IgD-negative memory B cell (primary cell): ENCODE results near the gene SLC5A11. TPM values are rescaled to one million over a fixed set of nuclear protein-coding genes. Genes with fewer than 3 reads are reported as not detected.
"Not testable (repeated sequence)": the region's sequence is repeated elsewhere in the genome, so short reads cannot be mapped to it uniquely, and the experiment has no call there.

ENCODE experiments used
- H3K27ac Mint-ChIP-seq, 3 donors: one replicate each; pipeline ENCODE4 v1.8.0; 2020 to 2022; ENCODE audit warnings: mild to moderate bottlenecking in 3 of 3, mixed read lengths in 3 of 3, moderate library complexity in 1 of 3
- H3K27me3 Mint-ChIP-seq: one replicate; pipeline ENCODE4 v1.8.0; 2021; ENCODE audit warnings: mixed read lengths
- H3K36me3 Mint-ChIP-seq: one replicate; pipeline ENCODE4 v1.8.0; 2020; ENCODE audit warnings: mild to moderate bottlenecking, mixed read lengths
- H3K4me1 Mint-ChIP-seq, 3 donors: one replicate each; pipeline ENCODE4 v1.8.0; 2020 to 2022; ENCODE audit warnings: mixed read lengths in 3 of 3, mild to moderate bottlenecking in 1 of 3
- H3K4me3 Mint-ChIP-seq, 4 donors: one replicate each; pipeline ENCODE4 v1.8.0; 2020 to 2022; ENCODE audit warnings: mild to moderate bottlenecking in 4 of 4, mixed read lengths in 4 of 4, moderate library complexity in 3 of 4
- H3K9me3 Mint-ChIP-seq, 3 donors: one replicate each; pipeline ENCODE4 v1.8.0; 2020 to 2021; ENCODE audit warnings: mixed read lengths in 3 of 3, mild to moderate bottlenecking in 1 of 3
- polyA plus RNA-seq: library from polyadenylated mRNA; unstranded; fragments of 300-500 nt; fragmentation: Illumina TruSeq; gene quantifications from one replicate; pipeline ENCODE4 v1.2.3, GENCODE V29; 2021

SLC5A11 gene
- polyA plus RNA-seq, 1 donor from 2014 or later, result 0.13 TPM

DNA sequence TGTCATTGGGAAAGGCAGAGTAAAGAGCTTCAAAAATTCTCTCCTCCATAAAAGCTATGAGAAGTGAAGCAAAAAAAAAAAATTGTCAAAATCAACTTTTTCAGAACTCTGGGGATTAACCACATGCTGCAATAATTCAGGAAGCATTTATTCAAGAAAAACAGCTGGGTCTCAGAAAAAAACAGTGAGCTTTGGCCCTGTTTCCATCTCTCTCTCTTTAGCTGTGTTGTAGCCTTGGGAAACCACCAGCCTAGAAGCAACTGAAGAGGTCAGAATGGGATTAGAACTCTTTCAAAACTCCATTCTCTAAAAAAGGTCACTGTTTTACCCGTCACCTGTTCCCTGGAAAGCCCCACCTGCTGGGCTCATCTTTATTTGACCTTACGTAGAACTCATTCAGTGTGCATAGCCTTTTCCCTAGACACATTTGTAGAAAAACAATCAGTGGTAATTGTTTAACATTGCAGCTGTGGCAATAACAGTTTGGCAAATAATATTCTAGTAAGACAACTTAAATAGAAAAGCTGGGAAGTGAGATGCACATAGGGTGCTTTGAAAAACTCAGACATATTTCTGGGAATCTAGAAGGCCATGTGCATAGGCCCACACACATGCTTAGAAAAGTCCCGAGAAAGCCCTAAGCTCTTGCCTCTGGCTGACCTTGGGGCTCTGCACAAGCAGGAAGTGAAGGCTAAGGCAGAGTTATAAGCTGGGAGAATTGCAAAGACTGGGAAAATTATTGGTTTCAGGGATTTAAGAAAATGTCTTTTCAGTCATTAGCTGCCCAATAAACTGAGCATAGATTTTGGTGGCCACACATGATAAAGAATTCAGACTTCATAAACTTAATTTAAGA is 18.0 kb downstream of the SLC5A11 start:
- H3K36me3 Mint-ChIP-seq, result peaks cover 5% of the 10 kb centered on the region
- no peak overlapping the region for H3K4me3 Mint-ChIP-seq
- H3K4me1 Mint-ChIP-seq, result no peaks in the 10 kb centered on the region
- H3K27ac Mint-ChIP-seq, result peak overlapping the region in 1 of 3 donors; percentile 13
- H3K9me3 Mint-ChIP-seq, result peaks cover 3 to 10% (median 10%) of the 10 kb centered on the region in 3 donors
- H3K27me3 Mint-ChIP-seq, result peaks cover 5% of the 10 kb centered on the region

GRCh38 chr16:24869033-24869432 is 23.3 kb downstream of the SLC5A11 start:
- H3K27ac Mint-ChIP-seq, result no peak overlapping the region
- no peak overlapping the region for H3K4me3 Mint-ChIP-seq
- H3K36me3 Mint-ChIP-seq, result peaks cover 5% of the 10 kb centered on the region
- H3K9me3 Mint-ChIP-seq, result peaks cover 2 to 5% (median 4%) of the 10 kb centered on the region in 3 donors
- H3K4me1 Mint-ChIP-seq, result peaks cover 0 to 2% (median 0%) of the 10 kb centered on the region in 3 donors
- no peaks in the 10 kb centered on the region for H3K27me3 Mint-ChIP-seq

- Mint-ChIP-seq H3K27me3 (peaks cover 10% of the 10 kb centered on the region), H3K4me3 (no peak overlapping the region), H3K36me3 (no peaks in the 10 kb centered on the region), H3K4me1 (peaks cover 0 to 2% (median 0%) of the 10 kb centered on the region in 3 donors), H3K27ac (no peak overlapping the region), H3K9me3 (peaks cover 0 to 2% (median 0%) of the 10 kb centered on the region in 3 donors)
These were observed 26.1 kb downstream of the SLC5A11 start for GRCh38 chr16:24871891-24872290.

DNA sequence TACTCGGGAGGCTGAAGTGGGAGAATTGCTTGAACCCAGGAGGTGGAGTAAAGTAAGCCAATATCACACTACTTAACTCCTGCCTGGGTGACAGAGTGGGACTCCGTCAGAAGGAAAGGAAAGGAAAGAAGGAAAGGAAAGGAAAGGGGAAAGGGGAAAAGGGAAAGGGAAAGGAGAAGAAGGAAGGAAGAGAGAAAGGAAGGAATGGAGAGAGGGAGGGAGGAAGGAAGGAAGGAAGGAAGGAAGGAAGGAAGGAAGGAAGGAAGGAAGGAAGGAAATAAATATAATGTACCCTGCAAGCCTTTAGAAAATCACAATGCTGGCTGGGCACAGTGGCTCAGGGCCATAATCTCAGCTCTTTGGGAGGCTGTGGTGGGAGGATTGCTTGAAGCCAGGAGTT is 27.3 kb downstream of the SLC5A11 start:
- Mint-ChIP-seq H3K4me3 (no peak overlapping the region), H3K4me1 (peaks cover 0 to 2% (median 0%) of the 10 kb centered on the region in 3 donors), H3K27me3 (peaks cover 10% of the 10 kb centered on the region), H3K9me3 (peaks cover 0 to 2% (median 0%) of the 10 kb centered on the region in 3 donors), H3K27ac (no peak overlapping the region), H3K36me3 (no peaks in the 10 kb centered on the region)

GRCh38 chr16:24875466-24875865 is 29.7 kb downstream of the SLC5A11 start:
- Mint-ChIP-seq H3K27ac (no peak overlapping the region), H3K27me3 (peaks cover 10% of the 10 kb centered on the region), H3K4me3 (no peak overlapping the region), H3K36me3 (no peaks in the 10 kb centered on the region), H3K4me1 (peaks cover 0 to 2% (median 0%) of the 10 kb centered on the region in 3 donors), H3K9me3 (peaks cover 0 to 4% (median 2%) of the 10 kb centered on the region in 3 donors)

GRCh38 chr16:24876231-24876630 is 30.5 kb downstream of the SLC5A11 start:
- Mint-ChIP-seq H3K9me3 (peaks cover 0 to 4% (median 2%) of the 10 kb centered on the region in 3 donors), H3K4me1 (no peaks in the 10 kb centered on the region), H3K27ac (no peak overlapping the region), H3K27me3 (peaks cover 10% of the 10 kb centered on the region), H3K4me3 (no peak overlapping the region), H3K36me3 (no peaks in the 10 kb centered on the region)

GRCh38 chr16:24879684-24880083 is 33.9 kb downstream of the SLC5A11 start:
- no peak overlapping the region for H3K27ac Mint-ChIP-seq
- H3K4me1 Mint-ChIP-seq, result no peaks in the 10 kb centered on the region
- peaks cover 0 to 4% (median 0%) of the 10 kb centered on the region in 3 donors for H3K9me3 Mint-ChIP-seq
- peaks cover 10% of the 10 kb centered on the region for H3K27me3 Mint-ChIP-seq
- no peak overlapping the region for H3K4me3 Mint-ChIP-seq
- no peaks in the 10 kb centered on the region for H3K36me3 Mint-ChIP-seq

GRCh38 chr16:24883714-24884151 is 38.0 kb downstream of the SLC5A11 start:
- H3K36me3 Mint-ChIP-seq, result no peaks in the 10 kb centered on the region
- H3K27ac Mint-ChIP-seq, result no peak overlapping the region
- H3K4me3 Mint-ChIP-seq, result no peak overlapping the region
- no peaks in the 10 kb centered on the region for H3K27me3 Mint-ChIP-seq
- H3K9me3 Mint-ChIP-seq, result peaks cover 0 to 4% (median 0%) of the 10 kb centered on the region in 3 donors
- H3K4me1 Mint-ChIP-seq, result no peaks in the 10 kb centered on the region

- Mint-ChIP-seq H3K36me3 (no peaks in the 10 kb centered on the region), H3K27ac (no peak overlapping the region), H3K4me3 (no peak overlapping the region), H3K4me1 (no peaks in the 10 kb centered on the region), H3K9me3 (no peaks in the 10 kb centered on the region), H3K27me3 (no peaks in the 10 kb centered on the region)
These were observed 41.7 kb downstream of the SLC5A11 start for GRCh38 chr16:24887472-24887871.

- H3K36me3 Mint-ChIP-seq, result no peaks in the 10 kb centered on the region
- no peak overlapping the region for H3K4me3 Mint-ChIP-seq
- H3K27ac Mint-ChIP-seq, result no peak overlapping the region
- no peaks in the 10 kb centered on the region for H3K4me1 Mint-ChIP-seq
- H3K9me3 Mint-ChIP-seq, result no peaks in the 10 kb centered on the region
- H3K27me3 Mint-ChIP-seq, result no peaks in the 10 kb centered on the region
These were observed 45.0 kb downstream of the SLC5A11 start for GRCh38 chr16:24890746-24891145.

DNA sequence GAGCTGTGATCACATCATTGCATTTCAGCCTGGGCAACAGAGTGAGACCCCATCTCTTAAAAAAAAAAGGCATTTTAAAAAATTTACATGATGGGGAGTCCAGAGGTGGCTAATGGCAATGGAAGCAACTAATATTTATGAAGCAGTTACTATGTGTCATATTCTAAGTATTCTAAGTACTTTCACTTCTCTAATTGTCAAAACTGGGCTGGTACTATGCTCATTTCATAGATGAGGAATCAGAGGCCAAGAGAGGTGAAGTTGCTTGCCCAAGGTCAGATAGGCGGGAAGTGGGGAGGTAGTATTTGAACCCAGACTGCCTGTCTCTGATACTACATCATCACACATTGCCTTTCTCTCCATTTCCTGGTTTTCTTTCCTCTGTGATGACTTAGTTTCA is 50.7 kb downstream of the SLC5A11 start:
- Mint-ChIP-seq H3K4me3 (no peak overlapping the region), H3K4me1 (peaks cover 3 to 5% (median 3%) of the 10 kb centered on the region in 3 donors), H3K27me3 (no peaks in the 10 kb centered on the region), H3K36me3 (no peaks in the 10 kb centered on the region), H3K27ac (no peak overlapping the region), H3K9me3 (peaks cover 4 to 5% (median 4%) of the 10 kb centered on the region in 3 donors)

DNA sequence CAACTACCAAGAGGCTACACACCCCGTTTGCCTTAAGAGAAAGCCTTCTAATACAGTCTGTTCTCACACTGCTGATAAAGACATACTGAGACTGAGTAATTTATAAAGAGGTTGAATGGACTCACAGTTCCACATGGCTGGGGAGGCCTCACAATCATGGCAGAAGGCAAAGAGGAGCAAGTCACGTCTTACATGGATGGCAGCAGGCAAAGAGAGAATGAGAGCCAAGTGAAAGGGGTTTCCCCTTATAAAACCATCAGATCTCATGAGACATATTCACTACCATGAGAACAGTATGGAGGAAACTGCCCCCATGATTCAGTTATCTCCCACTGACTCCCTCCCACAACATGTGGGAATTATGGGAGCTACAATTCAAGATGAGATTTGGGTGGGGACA is 51.8 kb downstream of the SLC5A11 start:
- not testable (repeated sequence) for H3K9me3 Mint-ChIP-seq, H3K4me1 Mint-ChIP-seq, H3K36me3 Mint-ChIP-seq, H3K27me3 Mint-ChIP-seq, H3K27ac Mint-ChIP-seq, H3K4me3 Mint-ChIP-seq

DNA sequence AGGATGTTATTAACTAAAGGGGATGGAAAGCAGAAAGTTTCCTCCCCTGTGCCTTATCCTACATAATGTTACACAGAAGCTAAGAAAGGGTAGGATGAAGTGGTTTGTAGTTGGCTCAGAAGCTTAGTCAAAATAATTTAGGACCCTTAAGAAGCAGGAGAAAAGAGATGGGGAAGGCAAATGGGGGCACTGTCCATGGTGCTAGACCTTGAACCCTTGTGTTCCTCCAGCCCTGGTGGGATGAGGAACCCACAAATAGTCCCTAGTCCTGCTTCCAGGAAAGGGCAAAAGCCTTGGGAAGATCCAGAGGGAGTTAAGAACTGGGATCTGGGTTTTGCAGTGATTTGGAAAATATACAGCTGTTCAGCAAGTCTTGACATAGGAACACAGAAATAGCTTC is 54.5 kb downstream of the SLC5A11 start:
- Mint-ChIP-seq H3K4me1 (peaks cover 3 to 5% (median 3%) of the 10 kb centered on the region in 3 donors), H3K4me3 (no peak overlapping the region), H3K27me3 (peaks cover 2% of the 10 kb centered on the region), H3K9me3 (peaks cover 4 to 8% (median 5%) of the 10 kb centered on the region in 3 donors), H3K27ac (no peak overlapping the region), H3K36me3 (no peaks in the 10 kb centered on the region)

- Mint-ChIP-seq H3K4me1 (peaks cover 0 to 4% (median 3%) of the 10 kb centered on the region in 3 donors), H3K27me3 (peaks cover 2% of the 10 kb centered on the region), H3K36me3 (no peaks in the 10 kb centered on the region), H3K27ac (peak overlapping the region in 1 of 3 donors; percentile 63), H3K9me3 (peaks cover 0 to 5% (median 0%) of the 10 kb centered on the region in 3 donors), H3K4me3 (no peak overlapping the region)
These were observed 60.5 kb downstream of the SLC5A11 start for GRCh38 chr16:24906199-24906808.

DNA sequence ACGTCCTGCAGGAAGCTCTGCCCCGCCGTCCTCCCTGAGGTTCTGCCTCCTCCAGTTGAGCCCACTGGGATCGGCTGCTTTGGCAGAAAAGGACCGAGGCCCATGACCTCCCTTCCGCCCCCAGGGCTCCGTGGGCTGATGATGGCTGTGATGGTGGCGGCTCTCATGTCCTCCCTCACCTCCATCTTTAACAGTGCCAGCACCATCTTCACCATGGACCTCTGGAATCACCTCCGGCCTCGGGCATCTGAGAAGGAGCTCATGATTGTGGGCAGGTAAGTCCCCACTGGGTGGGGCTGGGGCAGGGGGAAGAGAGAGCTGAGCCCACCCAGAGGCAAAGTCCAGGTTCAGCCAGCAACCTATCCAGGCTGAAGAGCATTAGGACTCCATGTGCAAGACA is 61.1 kb downstream of the SLC5A11 start:
- H3K27ac Mint-ChIP-seq, result peak overlapping the region in 1 of 3 donors; percentile 83
- H3K9me3 Mint-ChIP-seq, result peaks cover 0 to 5% (median 0%) of the 10 kb centered on the region in 3 donors
- H3K4me1 Mint-ChIP-seq, result peaks cover 0 to 4% (median 3%) of the 10 kb centered on the region in 3 donors
- peaks cover under 1% of the 10 kb centered on the region for H3K27me3 Mint-ChIP-seq
- no peak overlapping the region for H3K4me3 Mint-ChIP-seq
- no peaks in the 10 kb centered on the region for H3K36me3 Mint-ChIP-seq
